Measurements from ENCODE around the gene AGPAT1. TPM values are rescaled to one million over a fixed set of nuclear protein-coding genes. Genes with fewer than 3 reads are reported as not detected.

The AGPAT1 gene
- total and polyA plus RNA-seq, 10 of the 15 experiments (the other 5 are each of a cell fraction or from before 2014, with no cell fraction given), result 13.9 to 39.5 (median 24.7) TPM

GRCh38 chr6:32131439-32131948 is 44.4 kb downstream of the AGPAT1 start:
- CTCF ChIA-PET, result interaction anchor here (0.8 to 4.4 kb wide), 2 partner anchors 60 to 63 kb away, joined by 3 to 35 read pairs; partner anchors contain the start of gene GPSM3
- Histone ChIP-seq H3K4me2 (ENCODE audit: control insufficient read depth, insufficient read depth) (no peak overlapping the region), H2AFZ (ENCODE audit: control insufficient read depth, low read depth, low read length) (no peak overlapping the region), H3K4me1 (ENCODE audit: control insufficient read depth, insufficient read depth, low read length) (peaks cover 13% of the 10 kb centered on the region), H3K27ac (ENCODE audit: control insufficient read depth, insufficient read depth) (no peak overlapping the region), H3K36me3 (ENCODE audit: control insufficient read depth in 2 of 2, insufficient read depth in 2 of 2, low read length in 1 of 2) (no peaks in the 10 kb centered on the region), H3K9ac (ENCODE audit: control insufficient read depth, insufficient read depth, low read length) (no peak overlapping the region), H3K27me3 (replicated peaks in 1 of 2; ENCODE audit: control insufficient read depth in 2 of 2, insufficient read depth in 2 of 2, low read length in 1 of 2) (no peaks in the 10 kb centered on the region), H3K79me2 (ENCODE audit: control insufficient read depth, insufficient read depth, low read length) (peaks cover 20% of the 10 kb centered on the region), H4K20me1 (ENCODE audit: control insufficient read depth, insufficient read depth) (no peaks in the 10 kb centered on the region), H3K9me3 (replicated peaks; ENCODE audit: control insufficient read depth, insufficient read depth, low read length) (no peaks in the 10 kb centered on the region), H3K4me3 (no peak overlapping the region)
- SMC1A ChIA-PET (ENCODE audit: uncharacterized antibody, unreplicated experiment), result interaction anchor here (3.8 kb wide), 1 partner anchor 60 kb away, joined by 24 read pairs; the partner anchor contains the start of genes GPSM3 and PBX2
- FAIRE-seq, result no peak
- POLR2A ChIA-PET, result interaction anchor here (1.1 kb wide), 1 partner anchor 47 kb away, joined by 3 read pairs; the partner anchor contains the start of gene RNF5
- no peak for ATAC-seq
- WGBS (ENCODE audit: insufficient coverage, insufficient replicate concordance, low lambda C conversion rate, missing lambda C conversion rate), result 94% methylated on average over 14 of the region's 14 CpGs
- TF ChIP-seq, protein P1, sequence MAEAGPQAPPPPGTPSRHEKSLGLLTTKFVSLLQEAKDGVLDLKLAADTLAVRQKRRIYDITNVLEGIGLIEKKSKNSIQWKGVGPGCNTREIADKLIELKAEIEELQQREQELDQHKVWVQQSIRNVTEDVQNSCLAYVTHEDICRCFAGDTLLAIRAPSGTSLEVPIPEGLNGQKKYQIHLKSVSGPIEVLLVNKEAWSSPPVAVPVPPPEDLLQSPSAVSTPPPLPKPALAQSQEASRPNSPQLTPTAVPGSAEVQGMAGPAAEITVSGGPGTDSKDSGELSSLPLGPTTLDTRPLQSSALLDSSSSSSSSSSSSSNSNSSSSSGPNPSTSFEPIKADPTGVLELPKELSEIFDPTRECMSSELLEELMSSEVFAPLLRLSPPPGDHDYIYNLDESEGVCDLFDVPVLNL (IDR thresholded peaks at IDR 0.05; ENCODE audit: low read depth, low read length), result no peak
- TF ChIP-seq NR2F1 (conservative IDR thresholded peaks at IDR 0.05), result no peak
- no peak for TF ChIP-seq EP300 (IDR thresholded peaks at IDR 0.05; ENCODE audit: borderline replicate concordance in 1 of 2, control insufficient read depth in 1 of 2, low read depth in 2 of 2, low read length in 2 of 2)
- no peak for TF ChIP-seq POU2F2 (IDR thresholded peaks at IDR 0.05; ENCODE audit: borderline replicate concordance, low read depth, low read length)
- TF ChIP-seq RUNX3 (IDR thresholded peaks at IDR 0.05; ENCODE audit: low read length), result no peak
- in situ Hi-C loops (cut with MboI) (no loop called here), intact Hi-C loops (cut with micrococcal nuclease; ENCODE audit: unreplicated experiment) (no loop called here)
- RAD21 ChIA-PET (ENCODE audit: unreplicated experiment), result interaction anchor here (0.7 kb wide), 1 partner anchor 23 kb away, joined by 5 read pairs; no protein-coding TSS in a partner anchor
- no peak for DNase-seq (ENCODE audit: low read depth, low spot score)
- no TSS peak for BruUV-seq (replicated peaks)

Measured in GM12878 (cell line).